Fibroblast of lung (primary cell): Measurements from ENCODE around the gene SAA1. TPM values are rescaled to one million over a fixed set of nuclear protein-coding genes. Genes with fewer than 3 reads are reported as not detected.

Experiments
- DNase-seq, 2 donors: peaks; one replicate each; pipeline versions ENCODE4 v3.0.0 to v3.0.0-alpha.2; 2010; ENCODE audit warnings: low read depth in 2 of 2
- H2AFZ ChIP-seq: 2 replicates; pipeline ENCODE4 v1.5.1; 2012; ENCODE audit warnings: low read length, control low read depth, inconsistent platforms
- H3K27ac ChIP-seq: 2 replicates; pipeline ENCODE4 v1.5.1; 2011; ENCODE audit warnings: low read length, control low read depth; ENCODE audit not compliant: insufficient read depth
- H3K27me3 ChIP-seq: 2 replicates; pipeline ENCODE4 v1.5.1; 2011; ENCODE audit warnings: mild to moderate bottlenecking, low read length; ENCODE audit not compliant: control insufficient read depth, insufficient read depth
- H3K36me3 ChIP-seq: 2 replicates; pipeline ENCODE4 v1.5.1; 2011; ENCODE audit warnings: low read length; ENCODE audit not compliant: control insufficient read depth, insufficient read depth
- H3K4me1 ChIP-seq: 2 replicates; pipeline ENCODE4 v1.5.1; 2011; ENCODE audit warnings: low read length; ENCODE audit not compliant: control insufficient read depth, insufficient read depth; ENCODE audit errors: extremely low read depth
- H3K4me2 ChIP-seq: 2 replicates; pipeline ENCODE4 v1.5.1; 2011; ENCODE audit warnings: low read length, control low read depth; ENCODE audit not compliant: insufficient read depth; ENCODE audit errors: extremely low read depth
- H3K4me3 ChIP-seq, 4 experiments: fragments of 200-600 bp in 1 of 4; sonication (generic) in 1 of 4; replicated peaks in 1 of 4; 2 replicates each; pipeline ENCODE4 v1.5.1; 2011 to 2016; ENCODE audit warnings: low read length in 4 of 4, low read depth in 3 of 4, mild to moderate bottlenecking in 3 of 4, control low read depth in 2 of 4, inconsistent platforms in 1 of 4, mixed read lengths in 1 of 4; ENCODE audit not compliant: insufficient read depth in 1 of 4; ENCODE audit errors: control extremely low read depth in 1 of 4
- H3K79me2 ChIP-seq: 2 replicates; pipeline ENCODE4 v1.5.1; 2012; ENCODE audit warnings: mild to moderate bottlenecking, low read length, inconsistent platforms; ENCODE audit not compliant: control insufficient read depth, insufficient read depth
- H3K9ac ChIP-seq: 2 replicates; pipeline ENCODE4 v1.5.1; 2011; ENCODE audit warnings: mild to moderate bottlenecking, low read length, control low read depth; ENCODE audit not compliant: insufficient read depth
- H3K9me3 ChIP-seq: 2 replicates; pipeline ENCODE4 v1.5.1; 2012; ENCODE audit warnings: low read depth, low read length; ENCODE audit not compliant: control insufficient read depth, insufficient read depth
- H4K20me1 ChIP-seq: 2 replicates; pipeline ENCODE4 v1.5.1; 2011; ENCODE audit warnings: low read length; ENCODE audit not compliant: control insufficient read depth, insufficient read depth; ENCODE audit errors: extremely low read depth
- CTCF ChIP-seq, 2 donors: IDR thresholded peaks in 1 of 2; conservative IDR thresholded peaks in 1 of 2; 1 replicate in 1 of 2; 2 replicates in 1 of 2; pipeline ENCODE4 v1.5.1; 2011 to 2012; ENCODE audit warnings: low read length in 2 of 2, control low read depth in 1 of 2, inconsistent platforms in 1 of 2, low read depth in 1 of 2, mild to moderate bottlenecking in 1 of 2
- EZH2 ChIP-seq: IDR thresholded peaks from 2 replicates; pipeline ENCODE4 v1.5.1; 2012; ENCODE audit warnings: low read length, control low read depth, mild to moderate bottlenecking; ENCODE audit errors: missing control alignments
- polyA plus RNA-seq, 2 donors: library from polyadenylated mRNA; depleted of rRNA in 1 of 2; stranded (reverse) in 1 of 2; unstranded in 1 of 2; fragments of >200 nt; gene quantifications; 2 replicates each; pipeline ENCODE4 v1.2.1, GENCODE V29; 2011 to 2012; ENCODE audit warnings: missing spikeins in 1 of 2
- total RNA-seq: library from RNA; depleted of rRNA; stranded (reverse); fragments of >200 nt; gene quantifications from 2 replicates; pipeline ENCODE4 v1.2.1, GENCODE V29; 2014

Gene SAA1
- total and polyA plus RNA-seq, 2 donors (not counting 1 experiment from before 2014, with no cell fraction given), result not detected

GRCh38 chr11:18223591-18224387, 42.3 kb upstream of the SAA1 start:
- TF ChIP-seq CTCF (conservative IDR thresholded peaks at IDR 0.05 in 1 of 2, IDR thresholded peaks at IDR 0.05 in 1 of 2; ENCODE audit: low read depth in 1 of 2, low read length in 2 of 2) (no peak), EZH2 (no peak)

GRCh38 chr11:18225913-18226312, 40.2 kb upstream of the SAA1 start:
- Histone ChIP-seq H3K4me2 (no peak overlapping the region), H2AFZ (no peak overlapping the region), H3K4me3 (no peak overlapping the region), H3K9ac (no peak overlapping the region), H4K20me1 (no peaks in the 10 kb centered on the region), H3K9me3 (no peaks in the 10 kb centered on the region), H3K27ac (no peak overlapping the region), H3K36me3 (no peaks in the 10 kb centered on the region), H3K4me1 (no peaks in the 10 kb centered on the region), H3K27me3 (no peaks in the 10 kb centered on the region), H3K79me2 (no peaks in the 10 kb centered on the region)
- no peak for DNase-seq
- no peak for TF ChIP-seq EZH2
- TF ChIP-seq CTCF (conservative IDR thresholded peaks at IDR 0.05 in 1 of 2, IDR thresholded peaks at IDR 0.05 in 1 of 2; ENCODE audit: low read depth in 1 of 2, low read length in 2 of 2), result no peak

More at GRCh38 chr11:18223591-18224387, 42.3 kb upstream of the SAA1 start:
- Histone ChIP-seq H3K4me3 (no peak overlapping the region), H3K27me3 (no peaks in the 10 kb centered on the region), H3K4me1 (no peaks in the 10 kb centered on the region), H3K27ac (no peak overlapping the region), H3K4me2 (no peak overlapping the region), H3K79me2 (no peaks in the 10 kb centered on the region), H3K36me3 (no peaks in the 10 kb centered on the region), H3K9ac (no peak overlapping the region), H3K9me3 (no peaks in the 10 kb centered on the region), H2AFZ (no peak overlapping the region), H4K20me1 (no peaks in the 10 kb centered on the region)
- DNase-seq, result no peak

DNA sequence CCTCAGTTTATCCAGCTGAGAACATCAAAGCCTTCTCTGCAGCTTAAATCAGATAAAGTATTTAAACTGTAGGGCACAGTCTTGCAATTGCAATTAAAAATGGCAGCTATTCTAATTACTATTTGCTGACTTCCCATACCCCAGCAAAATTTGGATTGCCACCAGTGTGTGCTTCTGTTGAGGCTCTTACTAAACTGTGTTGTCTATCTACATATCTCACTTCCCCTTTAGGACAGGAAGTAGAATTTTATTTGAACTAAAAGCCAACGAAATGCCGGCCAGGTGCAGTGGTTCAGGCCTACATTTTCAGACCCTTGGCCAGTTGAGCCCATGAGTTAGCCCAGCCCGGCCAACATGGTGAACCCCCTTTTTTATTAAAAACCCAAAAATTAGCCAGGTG, 36.6 kb upstream of the SAA1 start:
- Histone ChIP-seq H4K20me1 (no peaks in the 10 kb centered on the region), H3K36me3 (no peaks in the 10 kb centered on the region), H3K27me3 (no peaks in the 10 kb centered on the region), H3K4me2 (no peak overlapping the region), H3K9me3 (no peaks in the 10 kb centered on the region), H3K79me2 (no peaks in the 10 kb centered on the region), H3K4me3 (no peak overlapping the region), H3K4me1 (no peaks in the 10 kb centered on the region), H2AFZ (no peak overlapping the region), H3K9ac (no peak overlapping the region), H3K27ac (no peak overlapping the region)
- no peak for TF ChIP-seq CTCF (conservative IDR thresholded peaks at IDR 0.05 in 1 of 2, IDR thresholded peaks at IDR 0.05 in 1 of 2; ENCODE audit: low read depth in 1 of 2, low read length in 2 of 2)
- no peak for TF ChIP-seq EZH2
- no peak for DNase-seq
